ENCODE data around the gene NENF.

- TF ChIP-seq CTCF (conservative IDR thresholded peaks at IDR 0.05; ENCODE audit: low read length) (no peak), EZH2phosphoT487 (IDR thresholded peaks at IDR 0.05; ENCODE audit: borderline replicate concordance) (no peak)
These were observed 1.1 kb downstream of the NENF start for GRCh38 chr1:212433577-212434462.
